Gastroesophageal sphincter (tissue), 4 donors: ENCODE data around the gene PTRHD1. TPM values are rescaled to one million over a fixed set of nuclear protein-coding genes. Genes with fewer than 3 reads are reported as not detected.
"Not testable (repeated sequence)": the region's sequence is repeated elsewhere in the genome, so short reads cannot be mapped to it uniquely, and the experiment has no call there.

Experiments used
- ATAC-seq: fragments of 150-250 bp; one replicate; pipeline ENCODE4 v1.9.1; 2016; ENCODE audit warnings: mild to moderate bottlenecking, moderate library complexity
- H3K27ac ChIP-seq, 4 donors: fragments of 200-600 bp; sonication (generic) in 3 of 4; 1 replicate in 3 of 4; 2 replicates in 1 of 4; pipeline ENCODE4 v1.5.1; 2016 to 2019
- H3K27me3 ChIP-seq: fragments of 200-600 bp; sonication (generic); one replicate; pipeline ENCODE4 v1.5.1; 2019
- H3K36me3 ChIP-seq, 2 donors: fragments of 200-600 bp; sonication (generic); one replicate each; pipeline ENCODE4 v1.5.1; 2019; ENCODE audit warnings: control low read depth in 1 of 2
- H3K4me1 ChIP-seq, 3 donors: fragments of 200-600 bp; sonication (generic); 1 replicate in 2 of 3; 2 replicates in 1 of 3; pipeline ENCODE4 v1.5.1; 2016 to 2019; ENCODE audit warnings: control low read depth in 2 of 3
- H3K4me3 ChIP-seq, 2 donors: fragments of 200-600 bp; sonication (generic); one replicate each; pipeline ENCODE4 v1.5.1; 2019; ENCODE audit warnings: mild to moderate bottlenecking in 1 of 2, moderate library complexity in 1 of 2
- H3K9me3 ChIP-seq, 3 donors: fragments of 200-600 bp; sonication (generic); one replicate each; pipeline ENCODE4 v1.5.1; 2017 to 2019; ENCODE audit warnings: control low read depth in 2 of 3
- EP300 ChIP-seq: sonication (generic); formaldehyde crosslinking; IDR thresholded peaks from one replicate; pipeline ENCODE4 v1.6.1; 2017; ENCODE audit warnings: antibody characterized with exemption, mild to moderate bottlenecking
- POLR2A ChIP-seq, 2 donors: fragments of 450-650 bp; IDR thresholded peaks; one replicate each; pipeline ENCODE4 v1.6.1; 2017; ENCODE audit warnings: antibody characterized with exemption in 2 of 2, mild to moderate bottlenecking in 2 of 2, moderate library complexity in 1 of 2
- POLR2AphosphoS5 ChIP-seq: sonication (generic); formaldehyde crosslinking; IDR thresholded peaks from one replicate; pipeline ENCODE4 v1.6.1; 2017; ENCODE audit warnings: antibody characterized with exemption
- WGBS, 2 donors: methylation state at CpG; one replicate each; pipeline ENCODE4 v1.1.5; 2018; ENCODE audit warnings: low coverage in 1 of 2; 5-methylcytosine and 5-hydroxymethylcytosine counted together
- total RNA-seq, 4 donors: library from RNA; depleted of rRNA; stranded (reverse); fragments of >200 nt; gene quantifications; one replicate each; pipeline ENCODE4 v1.1.0, GENCODE V29; 2016
- TF ChIP-seq, protein P1 (sequence below), 4 experiments: fragments of 200-600 bp in 2 of 4; fragments of 450-650 bp in 2 of 4; sonication (generic) in 1 of 4; IDR thresholded peaks; one replicate each; pipeline ENCODE4 v1.5.1; 2017 to 2019; ENCODE audit warnings: antibody characterized with exemption in 4 of 4, mild to moderate bottlenecking in 2 of 4, moderate library complexity in 2 of 4

Gene PTRHD1
- total RNA-seq, 4 donors from 2014 or later: 11.8 to 12.4 (median 12.1) TPM

DNA sequence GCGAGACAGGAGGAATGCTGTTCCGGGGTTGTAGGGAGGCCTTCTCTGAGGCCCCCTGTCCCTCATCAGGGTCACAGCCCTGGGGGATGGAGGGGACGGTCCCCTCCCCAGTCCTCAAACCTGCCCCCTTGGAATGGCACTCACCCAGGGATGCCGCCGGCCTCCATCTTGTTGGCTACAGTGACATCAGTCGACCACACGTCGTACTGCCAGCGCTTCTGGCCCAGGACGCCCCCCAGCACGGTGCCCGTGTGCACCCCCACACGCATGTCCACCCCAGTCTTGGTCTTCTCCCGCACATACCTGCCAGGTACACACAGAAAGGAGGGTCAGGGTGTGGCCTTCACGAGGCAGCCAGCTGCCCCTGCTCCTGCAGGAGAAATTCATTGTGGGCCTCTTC lies 46.5 kb upstream of the PTRHD1 start:
- Histone ChIP-seq H3K4me1 (no peaks in the 10 kb centered on the region), H3K27me3 (no peaks in the 10 kb centered on the region), H3K9me3 (no peaks in the 10 kb centered on the region), H3K27ac (no peak overlapping the region), H3K36me3 (peaks cover 0 to 80% of the 10 kb centered on the region in 2 donors), H3K4me3 (no peak overlapping the region)
- ATAC-seq: no peak
- no peak for TF ChIP-seq POLR2A (IDR thresholded peaks at IDR 0.05)
- TF ChIP-seq EP300: no peak
- TF ChIP-seq POLR2AphosphoS5: no peak
- TF ChIP-seq, protein P1, sequence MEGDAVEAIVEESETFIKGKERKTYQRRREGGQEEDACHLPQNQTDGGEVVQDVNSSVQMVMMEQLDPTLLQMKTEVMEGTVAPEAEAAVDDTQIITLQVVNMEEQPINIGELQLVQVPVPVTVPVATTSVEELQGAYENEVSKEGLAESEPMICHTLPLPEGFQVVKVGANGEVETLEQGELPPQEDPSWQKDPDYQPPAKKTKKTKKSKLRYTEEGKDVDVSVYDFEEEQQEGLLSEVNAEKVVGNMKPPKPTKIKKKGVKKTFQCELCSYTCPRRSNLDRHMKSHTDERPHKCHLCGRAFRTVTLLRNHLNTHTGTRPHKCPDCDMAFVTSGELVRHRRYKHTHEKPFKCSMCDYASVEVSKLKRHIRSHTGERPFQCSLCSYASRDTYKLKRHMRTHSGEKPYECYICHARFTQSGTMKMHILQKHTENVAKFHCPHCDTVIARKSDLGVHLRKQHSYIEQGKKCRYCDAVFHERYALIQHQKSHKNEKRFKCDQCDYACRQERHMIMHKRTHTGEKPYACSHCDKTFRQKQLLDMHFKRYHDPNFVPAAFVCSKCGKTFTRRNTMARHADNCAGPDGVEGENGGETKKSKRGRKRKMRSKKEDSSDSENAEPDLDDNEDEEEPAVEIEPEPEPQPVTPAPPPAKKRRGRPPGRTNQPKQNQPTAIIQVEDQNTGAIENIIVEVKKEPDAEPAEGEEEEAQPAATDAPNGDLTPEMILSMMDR (IDR thresholded peaks at IDR 0.05): no peak
- 93% methylated on average over 9 of the region's 15 CpGs; no CpG with 5 or more reads in 1 of the 2 donors for WGBS, 2 donors

DNA sequence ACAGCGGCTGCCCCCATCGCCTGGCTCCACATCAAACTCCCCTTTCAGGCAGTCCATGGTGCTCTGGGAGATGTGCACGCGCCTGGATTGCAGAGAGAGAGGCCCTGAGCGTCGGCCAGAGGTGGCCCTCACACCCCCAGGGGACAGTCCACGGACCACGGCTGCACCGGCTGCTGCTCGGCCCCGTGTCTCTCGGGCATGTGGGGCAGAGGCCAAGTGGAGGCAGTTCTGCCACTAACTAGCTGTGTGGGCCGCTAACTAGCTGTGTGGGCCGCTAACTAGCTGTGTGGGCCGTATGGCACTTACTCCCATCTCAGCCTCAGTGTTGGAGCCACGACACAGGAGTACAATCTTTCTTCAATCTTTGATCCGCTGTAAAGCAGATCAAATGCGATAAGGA lies 45.4 kb upstream of the PTRHD1 start:
- Histone ChIP-seq H3K36me3 (peaks cover 0 to 92% of the 10 kb centered on the region in 2 donors), H3K27me3 (no peaks in the 10 kb centered on the region), H3K4me3 (no peak overlapping the region), H3K9me3 (no peaks in the 10 kb centered on the region), H3K27ac (no peak overlapping the region), H3K4me1 (no peaks in the 10 kb centered on the region)
- TF ChIP-seq, protein P1 (IDR thresholded peaks at IDR 0.05): no peak
- no peak for TF ChIP-seq POLR2AphosphoS5
- TF ChIP-seq POLR2A (IDR thresholded peaks at IDR 0.05): no peak
- TF ChIP-seq EP300: no peak
- 89% methylated on average over 4 of the region's 18 CpGs; no CpG with 5 or more reads in 1 of the 2 donors for WGBS, 2 donors
- ATAC-seq: no peak

DNA sequence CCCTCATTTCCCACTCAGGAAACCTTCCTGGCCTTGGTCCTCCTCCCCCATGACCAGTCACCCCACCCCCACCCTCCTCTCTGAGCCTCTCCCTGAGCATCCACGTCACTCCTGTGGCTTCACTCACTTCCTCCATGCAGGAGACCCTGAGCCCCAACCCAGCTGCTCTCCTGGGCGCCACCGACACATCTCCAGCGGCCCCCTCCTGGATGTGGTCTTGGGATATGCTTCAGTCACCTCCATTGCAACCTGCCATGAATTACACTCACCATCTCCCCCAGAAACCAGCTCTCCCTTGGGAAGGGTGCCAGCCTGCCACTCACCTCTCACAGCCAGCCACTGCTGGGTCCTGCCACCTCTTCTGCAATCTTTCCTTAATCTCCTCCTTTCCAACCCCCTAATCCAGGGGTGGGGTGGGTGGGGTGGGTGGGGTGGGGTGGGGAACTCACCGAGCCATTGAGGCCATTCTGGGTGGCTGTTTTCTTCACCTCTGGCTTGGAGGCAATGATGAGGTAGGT lies 44.9 kb upstream of the PTRHD1 start:
- H3K27ac ChIP-seq: no peak overlapping the region
- TF ChIP-seq, protein P1 (IDR thresholded peaks at IDR 0.05): no peak
- TF ChIP-seq EP300 (no peak), POLR2A (IDR thresholded peaks at IDR 0.05) (no peak), POLR2AphosphoS5 (no peak)
- no peaks in the 10 kb centered on the region for H3K27me3 ChIP-seq
- no peak overlapping the region for H3K4me3 ChIP-seq
- no peaks in the 10 kb centered on the region for H3K4me1 ChIP-seq
- peaks cover 0 to 97% of the 10 kb centered on the region in 2 donors for H3K36me3 ChIP-seq
- no peaks in the 10 kb centered on the region for H3K9me3 ChIP-seq
- ATAC-seq: no peak
- WGBS, 2 donors: 92 to 96% methylated on average over 2 to 4 of the region's 5 CpGs

DNA sequence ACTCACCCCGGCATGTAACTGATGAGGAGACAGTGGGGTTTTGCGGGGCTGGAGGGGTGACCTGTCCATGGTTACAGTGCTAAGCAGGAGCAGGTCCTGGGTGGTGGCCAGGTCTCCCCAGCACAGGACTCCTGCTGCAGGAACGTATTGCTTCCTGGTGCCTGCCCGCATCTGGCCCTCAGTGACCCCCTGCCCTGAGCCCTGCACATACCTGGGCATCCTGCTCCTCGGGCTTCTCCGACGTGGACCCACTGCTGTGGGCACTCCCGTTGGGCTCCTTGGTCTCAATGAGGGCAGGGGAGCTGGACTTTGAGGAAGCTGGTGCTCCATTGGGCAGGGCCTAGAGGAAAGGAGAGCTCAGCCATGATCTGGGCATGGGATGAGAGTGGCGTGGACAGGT lies 43.5 kb upstream of the PTRHD1 start:
- Histone ChIP-seq H3K9me3 (no peaks in the 10 kb centered on the region), H3K36me3 (peaks cover 0 to 87% of the 10 kb centered on the region in 2 donors), H3K4me3 (no peak overlapping the region), H3K27me3 (no peaks in the 10 kb centered on the region), H3K4me1 (no peaks in the 10 kb centered on the region), H3K27ac (no peak overlapping the region)
- 100% methylated on average over 1 of the region's 9 CpGs; no CpG with 5 or more reads in 1 of the 2 donors for WGBS, 2 donors
- no peak for ATAC-seq
- TF ChIP-seq POLR2AphosphoS5: no peak
- no peak for TF ChIP-seq EP300
- TF ChIP-seq POLR2A (IDR thresholded peaks at IDR 0.05): no peak
- TF ChIP-seq, protein P1 (IDR thresholded peaks at IDR 0.05): no peak

DNA sequence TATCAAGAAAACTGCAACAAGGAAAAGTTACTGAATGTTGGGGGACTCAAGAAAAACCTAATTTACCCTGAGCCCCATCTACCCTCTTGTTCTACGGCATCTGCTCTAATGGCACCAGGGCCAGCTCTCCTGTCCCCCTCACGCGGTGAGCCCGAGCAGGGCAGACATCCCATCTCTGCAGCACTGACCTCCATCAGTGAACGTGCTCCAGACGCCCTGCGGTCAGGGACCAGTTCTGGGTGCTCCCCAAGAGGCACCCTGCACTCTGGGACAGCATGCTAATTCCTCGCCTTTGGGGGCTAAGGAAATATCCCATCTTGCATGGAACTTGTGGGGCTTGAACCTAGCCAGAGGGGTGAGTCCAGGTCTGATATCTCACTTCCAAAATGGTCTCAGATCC lies 43.0 kb upstream of the PTRHD1 start:
- TF ChIP-seq EP300 (no peak), POLR2A (IDR thresholded peaks at IDR 0.05) (no peak), POLR2AphosphoS5 (no peak)
- TF ChIP-seq, protein P1 (IDR thresholded peaks at IDR 0.05): no peak
- no peak for ATAC-seq
- WGBS, 2 donors: 80% methylated on average over 1 of the region's 8 CpGs; no CpG with 5 or more reads in 1 of the 2 donors

DNA sequence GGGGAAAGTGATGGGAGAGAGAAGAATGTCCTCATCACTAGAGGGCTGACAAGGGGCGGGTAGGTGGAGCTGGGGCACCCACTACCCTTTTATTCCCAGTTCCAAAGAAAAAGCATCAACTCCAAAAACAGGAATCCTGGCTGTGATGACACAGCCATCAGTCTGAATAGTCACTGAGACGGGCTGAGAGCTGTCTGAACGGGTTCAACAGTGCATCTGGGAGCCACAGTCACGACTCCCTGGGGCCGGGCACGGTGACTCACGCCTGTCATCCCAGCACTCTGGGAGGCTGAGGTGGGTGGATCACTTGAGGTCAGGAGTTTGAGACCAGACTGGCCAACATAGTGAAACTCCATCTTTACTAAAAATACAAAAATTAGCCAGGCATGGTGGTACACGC lies 42.2 kb upstream of the PTRHD1 start:
- not testable (repeated sequence) for H3K4me3 ChIP-seq, H3K4me1 ChIP-seq, ATAC-seq, H3K27ac ChIP-seq, H3K9me3 ChIP-seq, H3K27me3 ChIP-seq
- 74 to 83% methylated on average over 2 to 7 of the region's 8 CpGs for WGBS, 2 donors
- peaks cover 0 to 85% of the 10 kb centered on the region in 2 donors for H3K36me3 ChIP-seq

More for the DNA sequence above, 43.0 kb upstream of the PTRHD1 start:
- Histone ChIP-seq H3K4me3 (no peak overlapping the region), H3K27ac (no peak overlapping the region), H3K36me3 (peaks cover 0 to 85% of the 10 kb centered on the region in 2 donors), H3K27me3 (no peaks in the 10 kb centered on the region), H3K4me1 (no peaks in the 10 kb centered on the region), H3K9me3 (no peaks in the 10 kb centered on the region)
